ENCODE measurements around the gene PDZD2.

PDZD2 gene

DNA sequence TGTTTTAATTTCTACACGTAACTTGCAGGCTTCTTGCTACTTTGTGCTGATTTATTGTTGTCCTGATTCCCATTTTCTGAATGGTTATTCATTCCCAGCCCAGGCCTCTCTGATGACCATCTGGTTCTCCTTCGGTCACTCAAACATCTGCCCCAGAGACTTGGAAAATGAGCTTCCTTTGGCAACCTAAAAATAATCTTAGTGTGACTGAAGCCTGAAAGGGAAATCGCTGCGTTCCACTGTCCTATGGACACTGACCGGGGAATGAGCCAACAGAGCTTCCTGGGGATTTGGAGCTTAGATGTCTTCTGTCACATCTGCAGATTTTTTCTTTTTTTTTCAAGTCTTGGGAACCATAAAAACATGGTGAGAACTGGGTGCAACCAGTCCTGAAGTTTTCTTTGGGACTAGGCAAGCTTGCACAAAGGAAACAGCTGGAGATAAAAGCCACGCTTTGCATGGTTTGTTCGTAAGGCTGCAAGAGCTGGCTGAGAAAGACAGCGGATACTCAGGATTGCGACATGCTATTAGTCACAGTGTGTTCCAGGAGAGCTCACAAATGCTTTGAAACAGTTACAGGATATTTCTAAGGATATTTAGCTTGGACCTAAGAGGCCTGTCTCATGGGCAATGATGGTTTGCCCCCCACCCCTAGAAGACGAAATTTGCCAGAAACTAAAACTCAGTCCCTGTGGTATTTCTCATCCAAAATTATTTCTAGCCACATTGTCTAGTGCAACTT is 389.0 kb downstream of the PDZD2 start:
- DNase-seq, result peak; percentile 44 to 89 (median 73)
- Histone ChIP-seq H3K4me1 (ENCODE audit: control extremely low read depth in 1 of 4, control insufficient read depth in 4 of 4, insufficient read depth in 4 of 4, low read length in 3 of 4) (peaks cover 0 to 15% (median 13%) of the 10 kb centered on the region in 4 experiments), H3K9me3 (ENCODE audit: control extremely low read depth in 1 of 5, control insufficient read depth in 4 of 5, insufficient read depth in 2 of 5, low read depth in 1 of 5, low read length in 4 of 5) (no peaks in the 10 kb centered on the region), H3K27ac (ENCODE audit: insufficient read depth in 1 of 2, low read depth in 1 of 2, low read length in 2 of 2, poor library complexity in 1 of 2, severe bottlenecking in 2 of 2) (no peak overlapping the region), H3K4me3 (ENCODE audit: control insufficient read depth in 1 of 7, extremely low read depth in 1 of 7, insufficient read depth in 4 of 7, low read depth in 2 of 7, low read length in 6 of 7) (no peak overlapping the region), H3K36me3 (ENCODE audit: control insufficient read depth in 4 of 4, insufficient read depth in 4 of 4, low read length in 3 of 4) (no peaks in the 10 kb centered on the region), H3K27me3 (replicated peaks in 2 of 5; ENCODE audit: control insufficient read depth in 4 of 5, insufficient read depth in 5 of 5, low read length in 4 of 5) (no peaks in the 10 kb centered on the region)
- POLR2A ChIA-PET, result no interaction called here
- 59% methylated on average over 8 of the region's 10 CpGs for WGBS (ENCODE audit: insufficient coverage)
- CTCF ChIA-PET, result interaction anchor here (1.1 to 1.9 kb wide), 2 partner anchors 49 to 173 kb away, joined by 3 to 5 read pairs; no protein-coding TSS in a partner anchor

DNA sequence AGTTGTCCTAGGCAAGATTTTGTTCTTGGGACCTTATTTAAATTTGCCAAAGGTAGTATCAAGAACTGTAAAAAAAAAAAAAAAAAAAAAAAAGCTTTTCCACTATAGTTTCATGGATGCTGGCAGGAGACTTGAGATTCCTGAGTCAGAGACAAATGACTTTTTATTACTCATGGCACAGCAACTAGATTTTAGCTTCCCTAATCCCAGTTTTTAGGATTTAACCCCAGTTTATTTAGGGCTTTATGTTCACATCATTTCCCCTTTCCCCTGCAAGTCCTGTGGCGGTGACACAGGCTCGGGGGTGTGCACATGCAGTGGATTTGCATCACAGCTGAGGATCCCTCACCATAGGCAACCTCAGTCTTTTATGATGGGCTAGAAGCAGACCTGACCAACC is 390.3 kb downstream of the PDZD2 start:
- peaks cover 0 to 18% (median 17%) of the 10 kb centered on the region in 4 experiments for H3K4me1 ChIP-seq (ENCODE audit: control extremely low read depth in 1 of 4, control insufficient read depth in 4 of 4, insufficient read depth in 4 of 4, low read length in 3 of 4)
- H3K36me3 ChIP-seq (ENCODE audit: control insufficient read depth in 4 of 4, insufficient read depth in 4 of 4, low read length in 3 of 4), result no peaks in the 10 kb centered on the region
- DNase-seq, result peak in 1 of 3 donors; percentile 15
- no peaks in the 10 kb centered on the region for H3K9me3 ChIP-seq (ENCODE audit: control extremely low read depth in 1 of 5, control insufficient read depth in 4 of 5, insufficient read depth in 2 of 5, low read depth in 1 of 5, low read length in 4 of 5)
- ChIA-PET POLR2A (no interaction called here), CTCF (interaction anchor here (0.7 to 1.9 kb wide), 2 partner anchors 35 to 48 kb away, joined by 3 to 5 read pairs; no protein-coding TSS in a partner anchor)
- WGBS (ENCODE audit: insufficient coverage), result 100% methylated on average over 2 of the region's 2 CpGs
- no peaks in the 10 kb centered on the region for H3K27me3 ChIP-seq (replicated peaks in 2 of 5; ENCODE audit: control insufficient read depth in 4 of 5, insufficient read depth in 5 of 5, low read length in 4 of 5)
- H3K27ac ChIP-seq (ENCODE audit: insufficient read depth in 1 of 2, low read depth in 1 of 2, low read length in 2 of 2, poor library complexity in 1 of 2, severe bottlenecking in 2 of 2), result no peak overlapping the region
- H3K4me3 ChIP-seq (ENCODE audit: control insufficient read depth in 1 of 7, extremely low read depth in 1 of 7, insufficient read depth in 4 of 7, low read depth in 2 of 7, low read length in 6 of 7), result no peak overlapping the region

DNA sequence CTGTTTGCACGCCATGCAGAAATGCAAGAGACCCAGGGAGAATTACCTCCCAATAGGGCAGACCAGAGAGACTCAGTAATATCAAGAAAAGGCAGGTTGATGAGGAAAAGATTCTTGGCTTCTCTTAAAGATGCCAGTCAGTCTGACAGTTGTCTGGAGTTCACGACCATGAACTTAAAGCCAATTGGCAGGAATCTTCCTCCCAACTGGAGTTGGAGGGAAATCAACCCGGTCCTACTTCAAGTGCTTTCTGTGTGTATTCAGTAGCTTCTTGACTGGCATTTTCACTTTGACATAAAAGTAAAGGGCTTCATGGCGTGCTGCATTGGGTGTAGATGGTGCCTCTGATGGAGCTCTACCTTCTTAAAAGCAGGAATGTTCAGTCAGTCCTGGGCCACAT is 390.9 kb downstream of the PDZD2 start:
- H3K4me3 ChIP-seq (ENCODE audit: control insufficient read depth in 1 of 7, extremely low read depth in 1 of 7, insufficient read depth in 4 of 7, low read depth in 2 of 7, low read length in 6 of 7), result no peak overlapping the region
- H3K4me1 ChIP-seq (ENCODE audit: control extremely low read depth in 1 of 4, control insufficient read depth in 4 of 4, insufficient read depth in 4 of 4, low read length in 3 of 4), result peaks cover 0 to 18% (median 17%) of the 10 kb centered on the region in 4 experiments
- 100% methylated on average over 4 of the region's 4 CpGs for WGBS (ENCODE audit: insufficient coverage)
- no peak for DNase-seq
- CTCF ChIA-PET, result interaction anchor here (0.7 to 1.9 kb wide), 2 partner anchors 34 to 47 kb away, joined by 3 to 5 read pairs; no protein-coding TSS in a partner anchor
- H3K36me3 ChIP-seq (ENCODE audit: control insufficient read depth in 4 of 4, insufficient read depth in 4 of 4, low read length in 3 of 4), result no peaks in the 10 kb centered on the region
- no peaks in the 10 kb centered on the region for H3K9me3 ChIP-seq (ENCODE audit: control extremely low read depth in 1 of 5, control insufficient read depth in 4 of 5, insufficient read depth in 2 of 5, low read depth in 1 of 5, low read length in 4 of 5)
- H3K27me3 ChIP-seq (replicated peaks in 2 of 5; ENCODE audit: control insufficient read depth in 4 of 5, insufficient read depth in 5 of 5, low read length in 4 of 5), result no peaks in the 10 kb centered on the region
- no peak overlapping the region for H3K27ac ChIP-seq (ENCODE audit: insufficient read depth in 1 of 2, low read depth in 1 of 2, low read length in 2 of 2, poor library complexity in 1 of 2, severe bottlenecking in 2 of 2)
- POLR2A ChIA-PET, result no interaction called here

DNA sequence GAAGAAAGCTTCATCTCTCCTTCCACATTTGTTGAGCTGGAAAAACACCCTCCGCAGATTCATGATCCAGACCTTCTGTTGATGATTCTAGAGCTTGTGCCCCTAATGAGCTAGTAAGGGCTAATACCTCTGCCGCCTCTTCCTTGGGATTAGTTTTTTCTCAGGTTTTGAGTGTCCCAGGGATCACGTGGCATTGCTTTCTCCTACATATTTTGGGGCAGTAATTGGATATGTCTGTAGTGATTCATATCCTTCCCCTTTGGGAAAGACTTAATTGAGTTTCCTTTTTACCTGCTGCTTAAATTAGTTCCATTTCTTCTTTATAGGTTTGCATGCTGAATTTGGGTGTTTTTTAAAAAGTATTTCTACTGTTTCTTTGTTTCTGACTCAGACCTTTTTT is 391.3 kb downstream of the PDZD2 start:
- Histone ChIP-seq H3K4me3 (ENCODE audit: control insufficient read depth in 1 of 7, extremely low read depth in 1 of 7, insufficient read depth in 4 of 7, low read depth in 2 of 7, low read length in 6 of 7) (no peak overlapping the region), H3K4me1 (ENCODE audit: control extremely low read depth in 1 of 4, control insufficient read depth in 4 of 4, insufficient read depth in 4 of 4, low read length in 3 of 4) (peaks cover 0 to 18% (median 17%) of the 10 kb centered on the region in 4 experiments), H3K36me3 (ENCODE audit: control insufficient read depth in 4 of 4, insufficient read depth in 4 of 4, low read length in 3 of 4) (no peaks in the 10 kb centered on the region), H3K9me3 (ENCODE audit: control extremely low read depth in 1 of 5, control insufficient read depth in 4 of 5, insufficient read depth in 2 of 5, low read depth in 1 of 5, low read length in 4 of 5) (no peaks in the 10 kb centered on the region), H3K27ac (ENCODE audit: insufficient read depth in 1 of 2, low read depth in 1 of 2, low read length in 2 of 2, poor library complexity in 1 of 2, severe bottlenecking in 2 of 2) (no peak overlapping the region), H3K27me3 (replicated peaks in 2 of 5; ENCODE audit: control insufficient read depth in 4 of 5, insufficient read depth in 5 of 5, low read length in 4 of 5) (no peaks in the 10 kb centered on the region)
- DNase-seq, result no peak
- ChIA-PET CTCF (interaction anchor here (1.4 kb wide), 1 partner anchor 47 kb away, joined by 4 read pairs; no protein-coding TSS in a partner anchor), POLR2A (no interaction called here)
- WGBS (ENCODE audit: insufficient coverage), result 92% methylated on average over 3 of the region's 3 CpGs

DNA sequence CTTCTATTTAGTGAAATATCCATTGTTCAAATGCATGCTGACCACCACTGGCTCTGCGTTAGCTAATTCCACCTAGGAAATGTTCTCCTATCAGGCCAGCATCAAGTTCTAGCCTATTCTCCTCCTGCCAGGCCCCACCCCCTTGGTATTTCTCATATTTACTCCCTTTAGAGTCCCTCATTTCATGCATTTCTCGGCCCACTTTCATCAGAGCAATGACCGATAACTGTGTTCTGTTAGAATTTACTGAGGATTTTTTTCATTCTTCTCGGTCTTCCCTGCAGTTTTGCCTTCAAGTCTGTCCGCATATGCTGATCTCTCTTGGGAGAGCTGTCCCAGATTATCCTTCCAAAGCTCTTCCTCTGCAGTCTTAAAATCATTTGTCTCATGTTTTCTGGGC is 391.8 kb downstream of the PDZD2 start:
- no peak overlapping the region for H3K4me3 ChIP-seq (ENCODE audit: control insufficient read depth in 1 of 7, extremely low read depth in 1 of 7, insufficient read depth in 4 of 7, low read depth in 2 of 7, low read length in 6 of 7)
- H3K36me3 ChIP-seq (ENCODE audit: control insufficient read depth in 4 of 4, insufficient read depth in 4 of 4, low read length in 3 of 4), result peaks cover 0 to 1% (median 0%) of the 10 kb centered on the region in 4 experiments
- POLR2A ChIA-PET, result no interaction called here
- WGBS (ENCODE audit: insufficient coverage), result 100% methylated on average over 3 of the region's 5 CpGs
- H3K27ac ChIP-seq (ENCODE audit: insufficient read depth in 1 of 2, low read depth in 1 of 2, low read length in 2 of 2, poor library complexity in 1 of 2, severe bottlenecking in 2 of 2), result no peak overlapping the region
- H3K9me3 ChIP-seq (ENCODE audit: control extremely low read depth in 1 of 5, control insufficient read depth in 4 of 5, insufficient read depth in 2 of 5, low read depth in 1 of 5, low read length in 4 of 5), result no peaks in the 10 kb centered on the region
- no peak for DNase-seq
- CTCF ChIA-PET, result interaction anchor here (1.0 to 1.4 kb wide), 2 partner anchors 42 to 46 kb away, joined by 3 to 4 read pairs; no protein-coding TSS in a partner anchor
- peaks cover 0 to 18% (median 17%) of the 10 kb centered on the region in 4 experiments for H3K4me1 ChIP-seq (ENCODE audit: control extremely low read depth in 1 of 4, control insufficient read depth in 4 of 4, insufficient read depth in 4 of 4, low read length in 3 of 4)
- no peaks in the 10 kb centered on the region for H3K27me3 ChIP-seq (replicated peaks in 2 of 5; ENCODE audit: control insufficient read depth in 4 of 5, insufficient read depth in 5 of 5, low read length in 4 of 5)

DNA sequence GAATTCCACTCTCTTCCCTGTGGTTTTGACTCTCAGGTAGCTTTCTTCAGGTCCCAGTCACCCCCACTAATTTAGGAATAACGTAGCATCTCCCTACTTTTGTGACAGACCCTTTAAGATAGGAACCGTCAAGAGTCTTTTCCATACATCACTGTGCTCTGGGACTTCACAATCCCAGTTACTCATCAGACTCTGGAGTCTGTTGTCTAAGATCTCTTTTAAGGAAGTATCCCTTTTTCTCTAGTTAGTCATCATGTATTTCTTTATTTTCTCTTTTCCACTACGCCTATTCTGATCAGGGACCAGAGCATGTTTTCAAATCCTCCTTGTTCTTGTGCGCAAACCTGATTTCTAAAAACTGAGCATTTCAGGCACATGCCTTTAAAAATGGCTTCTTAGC is 392.2 kb downstream of the PDZD2 start:
- Histone ChIP-seq H3K27ac (ENCODE audit: insufficient read depth in 1 of 2, low read depth in 1 of 2, low read length in 2 of 2, poor library complexity in 1 of 2, severe bottlenecking in 2 of 2) (no peak overlapping the region), H3K4me1 (ENCODE audit: control extremely low read depth in 1 of 4, control insufficient read depth in 4 of 4, insufficient read depth in 4 of 4, low read length in 3 of 4) (peaks cover 0 to 18% (median 17%) of the 10 kb centered on the region in 4 experiments), H3K36me3 (ENCODE audit: control insufficient read depth in 4 of 4, insufficient read depth in 4 of 4, low read length in 3 of 4) (peaks cover 0 to 2% (median 0%) of the 10 kb centered on the region in 4 experiments), H3K27me3 (replicated peaks in 2 of 5; ENCODE audit: control insufficient read depth in 4 of 5, insufficient read depth in 5 of 5, low read length in 4 of 5) (no peaks in the 10 kb centered on the region), H3K4me3 (ENCODE audit: control insufficient read depth in 1 of 7, extremely low read depth in 1 of 7, insufficient read depth in 4 of 7, low read depth in 2 of 7, low read length in 6 of 7) (no peak overlapping the region), H3K9me3 (ENCODE audit: control extremely low read depth in 1 of 5, control insufficient read depth in 4 of 5, insufficient read depth in 2 of 5, low read depth in 1 of 5, low read length in 4 of 5) (no peaks in the 10 kb centered on the region)
- POLR2A ChIA-PET, result no interaction called here
- 93% methylated on average over 3 of the region's 4 CpGs for WGBS (ENCODE audit: insufficient coverage)
- DNase-seq, result no peak
- CTCF ChIA-PET, result interaction anchor here (1.0 to 1.4 kb wide), 2 partner anchors 41 to 46 kb away, joined by 3 to 4 read pairs; no protein-coding TSS in a partner anchor

DNA sequence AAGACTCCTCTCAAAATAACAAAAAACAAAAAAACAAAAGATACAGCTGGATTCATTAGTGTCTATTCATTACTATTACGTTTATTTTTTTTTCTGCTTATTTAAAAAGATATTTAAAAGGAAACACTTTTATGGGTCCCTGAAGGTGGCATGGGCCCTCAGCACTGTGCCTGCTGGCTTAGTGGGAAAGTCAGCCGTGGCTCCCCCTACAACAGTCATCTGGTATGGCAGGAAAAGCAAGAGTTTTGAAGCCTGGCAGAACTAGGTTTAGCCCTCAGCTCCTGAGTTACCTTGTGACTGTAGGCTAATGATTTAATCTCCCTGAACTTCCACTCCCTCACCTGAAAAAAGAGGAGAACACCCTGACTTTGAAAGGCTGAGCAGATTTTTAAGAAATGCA is 399.6 kb downstream of the PDZD2 start:
- ChIA-PET POLR2A (no interaction called here), CTCF (no interaction called here)
- WGBS (ENCODE audit: insufficient coverage), result 100% methylated on average over 1 of the region's 2 CpGs
- no peak for DNase-seq
- no peaks in the 10 kb centered on the region for H3K27me3 ChIP-seq (replicated peaks in 2 of 5; ENCODE audit: control insufficient read depth in 4 of 5, insufficient read depth in 5 of 5, low read length in 4 of 5)
- no peak overlapping the region for H3K27ac ChIP-seq (ENCODE audit: insufficient read depth in 1 of 2, low read depth in 1 of 2, low read length in 2 of 2, poor library complexity in 1 of 2, severe bottlenecking in 2 of 2)
- H3K36me3 ChIP-seq (ENCODE audit: control insufficient read depth in 4 of 4, insufficient read depth in 4 of 4, low read length in 3 of 4), result peaks cover 0 to 20% (median under 1%) of the 10 kb centered on the region in 4 experiments
- H3K4me1 ChIP-seq (ENCODE audit: control extremely low read depth in 1 of 4, control insufficient read depth in 4 of 4, insufficient read depth in 4 of 4, low read length in 3 of 4), result peaks cover 0 to 4% (median under 1%) of the 10 kb centered on the region in 4 experiments
- H3K4me3 ChIP-seq (ENCODE audit: control insufficient read depth in 1 of 7, extremely low read depth in 1 of 7, insufficient read depth in 4 of 7, low read depth in 2 of 7, low read length in 6 of 7), result no peak overlapping the region
- H3K9me3 ChIP-seq (ENCODE audit: control extremely low read depth in 1 of 5, control insufficient read depth in 4 of 5, insufficient read depth in 2 of 5, low read depth in 1 of 5, low read length in 4 of 5), result peaks cover 0 to 3% (median 0%) of the 10 kb centered on the region in 5 experiments
